Ascending aorta (tissue), 2 donors: ENCODE measurements around the gene SLC35B2. TPM values are rescaled to one million over a fixed set of nuclear protein-coding genes. Genes with fewer than 3 reads are reported as not detected.

ENCODE experiments used
- DNase-seq, 2 donors: peaks; one replicate each; pipeline ENCODE4 v3.0.0-alpha.2; 2019; ENCODE audit warnings: low spot score in 2 of 2
- H3K27ac ChIP-seq, 2 donors: fragments of 200-600 bp; sonication (generic); one replicate each; pipeline ENCODE4 v1.5.1; 2016 to 2017; ENCODE audit warnings: mild to moderate bottlenecking in 1 of 2
- H3K27me3 ChIP-seq: fragments of 200-600 bp; sonication (generic); one replicate; pipeline ENCODE4 v1.5.1; 2017
- H3K36me3 ChIP-seq, 2 donors: fragments of 200-600 bp; sonication (generic); one replicate each; pipeline ENCODE4 v1.5.1; 2016
- H3K4me1 ChIP-seq, 2 donors: fragments of 200-600 bp; sonication (generic); one replicate each; pipeline ENCODE4 v1.5.1; 2016 to 2017; ENCODE audit warnings: mild to moderate bottlenecking in 1 of 2
- H3K4me3 ChIP-seq, 2 donors: fragments of 200-600 bp; sonication (generic); one replicate each; pipeline ENCODE4 v1.5.1; 2016 to 2017; ENCODE audit warnings: mild to moderate bottlenecking in 1 of 2
- H3K9me3 ChIP-seq, 2 donors: fragments of 200-600 bp; sonication (generic); one replicate each; pipeline ENCODE4 v1.5.1; 2016
- CTCF ChIP-seq, 3 experiments: fragments of 200-600 bp in 2 of 3; fragments of 450-650 bp in 1 of 3; sonication (generic) in 2 of 3; IDR thresholded peaks; one replicate each; pipeline ENCODE4 v1.5.1; 2016 to 2019; ENCODE audit warnings: antibody characterized with exemption in 3 of 3, mild to moderate bottlenecking in 1 of 3, moderate library complexity in 1 of 3
- intact Hi-C: fragments of 100-400 bp; cut with DNase I; formaldehyde crosslinking; loops from one replicate; pipeline ENCODE4 v1.15.1; 2023
- total RNA-seq: library from RNA; depleted of rRNA; stranded (reverse); fragments of >200 nt; gene quantifications from one replicate; pipeline ENCODE4 v1.1.0, GENCODE V29; 2016

Gene SLC35B2
- total RNA-seq, 1 donor from 2014 or later = 9.9 TPM

GRCh38 chr6:44219815-44220784, 37.2 kb downstream of the SLC35B2 start:
- Histone ChIP-seq H3K27me3 (no peaks in the 10 kb centered on the region), H3K27ac (peak overlapping the region; percentile 95 to 99), H3K9me3 (no peaks in the 10 kb centered on the region), H3K36me3 (no peaks in the 10 kb centered on the region), H3K4me1 (peaks cover 31 to 57% of the 10 kb centered on the region in 2 donors), H3K4me3 (peak overlapping the region; percentile 69 to 90)
- intact Hi-C loops = loop anchor here (2.0 to 5.0 kb wide), 2 partner anchors 19 to 93 kb away; partner anchors contain the start of genes MRPL14 and TMEM63B
- no peak for DNase-seq
- peak in 1 of 3 experiments; percentile 14 for TF ChIP-seq CTCF (IDR thresholded peaks at IDR 0.05)

- no peak for TF ChIP-seq CTCF (IDR thresholded peaks at IDR 0.05)
- Histone ChIP-seq H3K27me3 (no peaks in the 10 kb centered on the region), H3K4me1 (peaks cover 24 to 48% of the 10 kb centered on the region in 2 donors), H3K9me3 (no peaks in the 10 kb centered on the region), H3K4me3 (peak overlapping the region; percentile 69 to 90), H3K36me3 (no peaks in the 10 kb centered on the region), H3K27ac (peak overlapping the region; percentile 95 to 99)
- intact Hi-C loops = loop anchor here (2.0 kb wide), 1 partner anchor 18 kb away; no protein-coding TSS in a partner anchor
- DNase-seq = peak; percentile 56 to 94
These were observed 38.1 kb downstream of the SLC35B2 start for GRCh38 chr6:44219053-44219814.

- intact Hi-C loops = loop anchor here (2.0 kb wide), 1 partner anchor 17 kb away; no protein-coding TSS in a partner anchor
- no peak for TF ChIP-seq CTCF (IDR thresholded peaks at IDR 0.05)
- H3K4me3 ChIP-seq = peak overlapping the region in 1 of 2 donors; percentile 33
- H3K27me3 ChIP-seq = no peaks in the 10 kb centered on the region
- DNase-seq = peak; percentile 46 to 87
- no peaks in the 10 kb centered on the region for H3K9me3 ChIP-seq
- H3K27ac ChIP-seq = peak overlapping the region; percentile 95 to 99
- H3K36me3 ChIP-seq = no peaks in the 10 kb centered on the region
- H3K4me1 ChIP-seq = peaks cover 16 to 44% of the 10 kb centered on the region in 2 donors
These were observed 39.8 kb downstream of the SLC35B2 start for GRCh38 chr6:44217332-44218143.

- peak within 1 kb of the TSS in 1 of 2 donors; percentile 33 for H3K4me3 ChIP-seq
- no peaks in the 10 kb centered on the region for H3K36me3 ChIP-seq
- peak in 1 of 2 donors; percentile 62 for DNase-seq
- no peaks in the 10 kb centered on the region for H3K9me3 ChIP-seq
- H3K27ac ChIP-seq = peak within 1 kb of the TSS; percentile 95 to 99
- H3K27me3 ChIP-seq = no peaks in the 10 kb centered on the region
- no peak for TF ChIP-seq CTCF (IDR thresholded peaks at IDR 0.05)
- intact Hi-C loops = no loop called here
- H3K4me1 ChIP-seq = peaks cover 14 to 40% of the 10 kb centered on the region in 2 donors
These were observed 40.5 kb downstream of the SLC35B2 start, which contains the start of gene MYMX for GRCh38 chr6:44216677-44217331. TSS of gene MYMX (plus strand) at chr6:44216926. CDS start at chr6:44217472, 546 bp downstream.
